Endothelial cell of umbilical vein (primary cell): ENCODE results near the gene TSC22D1. TPM values are rescaled to one million over a fixed set of nuclear protein-coding genes. Genes with fewer than 3 reads are reported as not detected.

Experiments
- BruUV-seq: library from RNA; stranded (reverse); fragments of 400-500 nt; replicated peaks from 2 replicates; lab custom pipeline; 2021; lab: Mats Ljungman, UMichigan
- CTCF ChIA-PET: fragments of 300-600, 350-600 bp; sonication (Branson Sonifier 250); formaldehyde crosslinking; loops from one replicate; lab custom pipeline; 2021; ENCODE audit warnings: antibody characterized with exemption, inconsistent platforms; lab: Charles Lee
- POLR2A ChIA-PET: fragments of 300-600, 350-600 bp; sonication (Branson Sonifier 250); formaldehyde crosslinking; loops from one replicate; lab custom pipeline; 2021; ENCODE audit warnings: antibody characterized with exemption, inconsistent platforms; lab: Charles Lee
- DNase-seq: peaks from one replicate; pipeline ENCODE4 v3.0.0-alpha.2; 2011; ENCODE audit warnings: low read depth, low spot score
- FAIRE-seq: peaks from 2 replicates; lab custom pipeline; 2011; peaks lifted over from hg19 to GRCh38; lab: Jason Lieb, UNC
- H2AFZ ChIP-seq: 2 replicates; pipeline ENCODE4 v1.6.0; 2012; ENCODE audit warnings: low read depth, low read length, control low read depth, inconsistent platforms
- H3K27ac ChIP-seq: 2 replicates; pipeline ENCODE4 v1.5.1; 2011; ENCODE audit warnings: low read depth, mild to moderate bottlenecking, control low read depth, low read length, moderate library complexity; ENCODE audit not compliant: insufficient read depth
- H3K27me3 ChIP-seq, 2 experiments: 2 replicates each; pipeline versions ENCODE4 v1.6.0 to v1.6.1; 2011; ENCODE audit warnings: low read length in 2 of 2, mixed read lengths in 1 of 2; ENCODE audit not compliant: control insufficient read depth in 2 of 2, insufficient read depth in 2 of 2
- H3K36me3 ChIP-seq, 2 experiments: 2 replicates in 1 of 2; 3 replicates in 1 of 2; pipeline ENCODE4 v1.5.1; 2011; ENCODE audit warnings: low read length in 2 of 2, mild to moderate bottlenecking in 1 of 2, moderate library complexity in 1 of 2; ENCODE audit not compliant: control insufficient read depth in 2 of 2, insufficient read depth in 2 of 2; ENCODE audit errors: extremely low read depth in 1 of 2
- H3K4me1 ChIP-seq: 3 replicates; pipeline ENCODE4 v1.5.1; 2011; ENCODE audit warnings: mild to moderate bottlenecking, low read length; ENCODE audit not compliant: control insufficient read depth, insufficient read depth; ENCODE audit errors: extremely low read depth
- H3K4me2 ChIP-seq: 2 replicates; pipeline ENCODE4 v1.6.1; 2011; ENCODE audit warnings: low read length, control low read depth, mixed read lengths; ENCODE audit not compliant: insufficient read depth
- H3K4me3 ChIP-seq, 3 experiments: fragments of 200-600 bp in 1 of 3; sonication (generic), shearing (Covaris generic) in 1 of 3; replicated peaks in 1 of 3; 2 replicates each; pipeline ENCODE4 v1.5.1; 2011 to 2016; ENCODE audit warnings: control low read depth in 3 of 3, low read length in 3 of 3, mild to moderate bottlenecking in 2 of 3, inconsistent platforms in 1 of 3, low read depth in 1 of 3, moderate library complexity in 1 of 3; ENCODE audit not compliant: insufficient read depth in 1 of 3
- H3K79me2 ChIP-seq: 2 replicates; pipeline ENCODE4 v1.6.0; 2012; ENCODE audit warnings: low read length, inconsistent platforms; ENCODE audit not compliant: control insufficient read depth, insufficient read depth
- H3K9ac ChIP-seq: replicated peaks from 2 replicates; pipeline ENCODE3; 2011; ENCODE audit warnings: low read length, control low read depth; ENCODE audit not compliant: insufficient read depth; ENCODE audit errors: extremely low read depth
- H3K9me1 ChIP-seq: replicated peaks from 3 replicates; pipeline ENCODE4 v1.6.0; 2011; ENCODE audit warnings: mild to moderate bottlenecking, low read length; ENCODE audit not compliant: control insufficient read depth, insufficient read depth; ENCODE audit errors: extremely low read depth
- H3K9me3 ChIP-seq: replicated peaks from 2 replicates; pipeline ENCODE4 v1.5.1; 2012; ENCODE audit warnings: low read length, inconsistent platforms; ENCODE audit not compliant: control insufficient read depth, insufficient read depth
- H4K20me1 ChIP-seq: replicated peaks from 2 replicates; pipeline ENCODE3; 2011; ENCODE audit warnings: mild to moderate bottlenecking, low read length; ENCODE audit not compliant: control insufficient read depth, insufficient read depth; ENCODE audit errors: extremely low read depth
- CTCF ChIP-seq, 2 donors: IDR thresholded peaks; 1 replicate in 1 of 2; 2 replicates in 1 of 2; pipeline ENCODE4 v1.5.1; 2011; ENCODE audit warnings: low read length in 2 of 2, mild to moderate bottlenecking in 2 of 2, moderate library complexity in 2 of 2, control low read depth in 1 of 2, inconsistent platforms in 1 of 2, low read depth in 1 of 2; ENCODE audit not compliant: insufficient read depth in 1 of 2; ENCODE audit errors: extremely low read depth in 1 of 2
- EZH2 ChIP-seq: IDR thresholded peaks from 2 replicates; pipeline ENCODE4 v1.6.1; 2012; ENCODE audit warnings: borderline replicate concordance, low read depth, mild to moderate bottlenecking, moderate library complexity, low read length, inconsistent platforms; ENCODE audit not compliant: severe bottlenecking
- FOS ChIP-seq: IDR thresholded peaks from 2 replicates; pipeline ENCODE4 v1.6.1; 2011; ENCODE audit warnings: mild to moderate bottlenecking, low read length, moderate library complexity, borderline replicate concordance; ENCODE audit not compliant: insufficient read depth
- GATA2 ChIP-seq: IDR thresholded peaks from 2 replicates; pipeline ENCODE4 v1.7.0; 2011; ENCODE audit warnings: low read depth, mild to moderate bottlenecking, moderate library complexity, mixed read lengths, low read length; ENCODE audit not compliant: insufficient read length, insufficient read depth
- JUN ChIP-seq: IDR thresholded peaks from 2 replicates; pipeline ENCODE4 v1.6.1; 2011; ENCODE audit warnings: borderline replicate concordance, low read depth; ENCODE audit not compliant: insufficient read length, insufficient read depth
- MAX ChIP-seq: IDR thresholded peaks from 2 replicates; pipeline ENCODE4 v1.6.1; 2011; ENCODE audit not compliant: insufficient read depth, insufficient read length
- MYC ChIP-seq: IDR thresholded peaks from one replicate; pipeline ENCODE4 v1.6.1; 2011; ENCODE audit warnings: mild to moderate bottlenecking, low read depth, low read length
- POLR2A ChIP-seq: IDR thresholded peaks from 2 replicates; pipeline ENCODE4 v1.6.1; 2012; ENCODE audit warnings: low read depth, mild to moderate bottlenecking, control low read depth, low read length
- POLR2AphosphoS5 ChIP-seq: IDR thresholded peaks from 2 replicates; pipeline ENCODE4 v1.6.1; 2012; ENCODE audit warnings: low read depth, mild to moderate bottlenecking, control low read depth, low read length, moderate library complexity; ENCODE audit not compliant: insufficient read depth
- dilution Hi-C: fragments of 300-500 bp; cut with MboI; formaldehyde crosslinking; loops from one replicate; pipeline ENCODE4 v1.15.0; 2019; ENCODE audit warnings: low sequenced_read_pairs; ENCODE audit not compliant: extremely low pct_ligation_motif_present
- intact Hi-C: fragments of 100-400 bp; cut with micrococcal nuclease; formaldehyde crosslinking; loops from one replicate; pipeline ENCODE4 v1.10.0; 2022
- polyA plus RNA-seq, 4 experiments: library from polyadenylated mRNA; depleted of rRNA in 3 of 4; stranded (reverse) in 3 of 4; unstranded in 1 of 4; fragments of >200 nt; gene quantifications; 2 replicates each; pipeline versions ENCODE4 v1.2.1 to v1.2.3, GENCODE V29; 2011 to 2012; ENCODE audit warnings: missing spikeins in 1 of 4
- total RNA-seq: library from RNA; stranded (reverse); gene quantifications from 2 replicates; pipeline ENCODE4 v1.2.3, GENCODE V29; 2021

The TSC22D1 gene
- total and polyA plus RNA-seq, 2 donors (not counting 3 experiments of a cell fraction or from before 2014, with no cell fraction given) = 47.7 to 51.8 TPM

- dilution Hi-C loops = no loop called here
- Histone ChIP-seq H3K4me1 (peaks cover 16% of the 10 kb centered on the region), H2AFZ (no peak overlapping the region), H3K27me3 (no peaks in the 10 kb centered on the region), H3K36me3 (peaks cover 9 to 15% of the 10 kb centered on the region in 2 experiments), H3K4me2 (peak overlapping the region; percentile 37), H3K79me2 (peaks cover 13% of the 10 kb centered on the region), H3K9ac (no peak overlapping the region), H3K9me3 (no peaks in the 10 kb centered on the region), H4K20me1 (peaks cover 2% of the 10 kb centered on the region), H3K4me3 (peak overlapping the region in 1 of 3 experiments; percentile 13), H3K27ac (no peak overlapping the region), H3K9me1 (no peaks in the 10 kb centered on the region)
- FAIRE-seq (no peak), DNase-seq (no peak)
- CTCF ChIA-PET = interaction anchor here (0.9 to 7.2 kb wide), 7 partner anchors 59 to 526 kb away, joined by 3 to 121 read pairs (median 5); no protein-coding TSS in a partner anchor
- TF ChIP-seq POLR2AphosphoS5 (no peak), FOS (no peak), JUN (no peak), CTCF (IDR thresholded peaks at IDR 0.05; ENCODE audit: extremely low read depth in 1 of 2, insufficient read depth in 1 of 2, low read depth in 1 of 2, low read length in 2 of 2) (no peak), POLR2A (no peak), EZH2 (no peak), MAX (no peak), GATA2 (no peak), MYC (no peak)
- POLR2A ChIA-PET = interaction anchor here (3.0 kb wide), 1 partner anchor 127 kb away, joined by 35 read pairs; no protein-coding TSS in a partner anchor
- no TSS peak for BruUV-seq
- intact Hi-C loops = no loop called here
Measured at GRCh38 chr13:44433863-44434765, 142.0 kb downstream of the TSC22D1 start.
